ENCODE measurements around the gene JMJD8.

Gene JMJD8

GRCh38 chr16:716768-717325 lies 32.7 kb upstream of the JMJD8 start:
- TF ChIP-seq ZBTB44 (tag by site-specific recombination; IDR thresholded peaks at IDR 0.05), result peak; percentile 71
- TF ChIP-seq ZNF423 (tag by site-specific recombination; IDR thresholded peaks at IDR 0.05), result no peak
- peaks cover 13% of the 10 kb centered on the region for H3K4me1 ChIP-seq (ENCODE audit: control insufficient read depth, insufficient read depth, low read length)
- H3K27ac ChIP-seq (ENCODE audit: extremely low read depth, low read depth, low read length), result no peak overlapping the region
- no peak overlapping the region for H3K4me3 ChIP-seq (ENCODE audit: low read depth, low read length)
- no peaks in the 10 kb centered on the region for H3K9me3 ChIP-seq (ENCODE audit: control insufficient read depth, insufficient read depth, low read depth, low read length)
- CTCF ChIA-PET, result interaction anchor here (1.2 to 5.7 kb wide), 3 partner anchors 10 to 70 kb away, joined by 3 to 34 read pairs (median 6); partner anchors contain the start of genes CHTF18 and RPUSD1
- peaks cover 0 to 7% of the 10 kb centered on the region in 2 experiments; a peak in 1 of 3 replicates for H3K36me3 ChIP-seq (ENCODE audit: control insufficient read depth in 2 of 2, insufficient read depth in 1 of 2, low read length in 2 of 2)
- POLR2A ChIA-PET, result interaction anchor here (1.0 to 1.7 kb wide), 4 partner anchors 8 to 72 kb away, joined by 3 to 8 read pairs (median 4); partner anchors contain the start of genes CHTF18 and RPUSD1

- Histone ChIP-seq H3K27ac (ENCODE audit: extremely low read depth, low read depth, low read length) (no peak overlapping the region), H3K4me3 (ENCODE audit: low read depth, low read length) (no peak overlapping the region; the same call in 1 of the 2 replicates), H3K9me3 (ENCODE audit: control insufficient read depth, insufficient read depth, low read depth, low read length) (no peaks in the 10 kb centered on the region), H3K4me1 (ENCODE audit: control insufficient read depth, insufficient read depth, low read length) (peaks cover 10% of the 10 kb centered on the region), H3K36me3 (ENCODE audit: control insufficient read depth in 2 of 2, insufficient read depth in 1 of 2, low read length in 2 of 2) (peaks cover 0 to 7% of the 10 kb centered on the region in 2 experiments; a peak in 1 of 3 replicates)
- POLR2A ChIA-PET, result interaction anchor here (0.8 to 1.7 kb wide), 5 partner anchors 8 to 69 kb away, joined by 3 to 8 read pairs (median 3); partner anchors contain the start of genes CCDC78 and HAGHL
- CTCF ChIA-PET, result interaction anchor here (0.6 to 1.3 kb wide), 5 partner anchors 9 to 72 kb away, joined by 3 to 7 read pairs (median 6); partner anchors contain the start of genes CHTF18 and RPUSD1
- TF ChIP-seq GLI4 (tag by site-specific recombination; IDR thresholded peaks at IDR 0.05) (no peak), ZNF692 (tag by site-specific recombination; IDR thresholded peaks at IDR 0.05) (0 out of 2 replicates have a peak, but pooled peaks have one; percentile 0), MZF1 (tag by site-specific recombination; IDR thresholded peaks at IDR 0.05; ENCODE audit: borderline replicate concordance) (no peak), ZNF112 (tag by site-specific recombination; IDR thresholded peaks at IDR 0.05) (no peak), ZNF140 (tag by site-specific recombination; IDR thresholded peaks at IDR 0.05) (no peak), ZNF362 (tag by site-specific recombination; IDR thresholded peaks at IDR 0.05) (no peak), REPIN1 (tag by site-specific recombination; IDR thresholded peaks at IDR 0.05; ENCODE audit: low read depth) (no peak), ZFP3 (tag by site-specific recombination; IDR thresholded peaks at IDR 0.05; ENCODE audit: low read depth) (no peak), PATZ1 (tag by site-specific recombination; IDR thresholded peaks at IDR 0.05) (no peak), GLIS1 (tag by site-specific recombination; IDR thresholded peaks at IDR 0.05) (peak; percentile 50), ZNF610 (tag by site-specific recombination; IDR thresholded peaks at IDR 0.05; ENCODE audit: borderline replicate concordance) (no peak), MYNN (tag by site-specific recombination; IDR thresholded peaks at IDR 0.05; ENCODE audit: borderline replicate concordance) (peak; percentile 63; the same call in 1 of the 2 replicates), ZNF274 (IDR thresholded peaks at IDR 0.05; ENCODE audit: low read length) (no peak), ZNF274 (tag by site-specific recombination; IDR thresholded peaks at IDR 0.05; ENCODE audit: borderline replicate concordance) (no peak), ZNF623 (tag by site-specific recombination; IDR thresholded peaks at IDR 0.05) (no peak), ZEB2 (tag by site-specific recombination; IDR thresholded peaks at IDR 0.05) (0 out of 2 replicates have a peak, but pooled peaks have one; percentile 2), ZFP41 (tag by site-specific recombination; IDR thresholded peaks at IDR 0.05; ENCODE audit: borderline replicate concordance) (no peak), ZNF292 (tag by site-specific recombination; IDR thresholded peaks at IDR 0.05; ENCODE audit: borderline replicate concordance, low read depth) (no peak), ZNF335 (tag by site-specific recombination; conservative IDR thresholded peaks at IDR 0.05) (0 out of 2 replicates have a peak, but pooled peaks have one; percentile 3), GLI2 (tag by site-specific recombination; IDR thresholded peaks at IDR 0.05; ENCODE audit: borderline replicate concordance, low read depth) (no peak), BCL11B (tag by site-specific recombination; IDR thresholded peaks at IDR 0.05; ENCODE audit: low read depth) (peak; percentile 55; the same call in 1 of the 2 replicates), ZNF394 (tag by site-specific recombination; IDR thresholded peaks at IDR 0.05; ENCODE audit: borderline replicate concordance) (no peak), ZNF830 (tag by site-specific recombination; IDR thresholded peaks at IDR 0.05; ENCODE audit: low read depth) (no peak), ZNF658 (tag by site-specific recombination; IDR thresholded peaks at IDR 0.05) (no peak), ZSCAN23 (tag by site-specific recombination; IDR thresholded peaks at IDR 0.05) (no peak), ZNF473 (tag by site-specific recombination; IDR thresholded peaks at IDR 0.05) (no peak), ZNF132 (tag by site-specific recombination; IDR thresholded peaks at IDR 0.05; ENCODE audit: borderline replicate concordance) (no peak)
Measured at GRCh38 chr16:716200-716568, 32.0 kb upstream of the JMJD8 start.

Measured in HEK293 (cell line).